Measurements from ENCODE around the gene ADRA2B. TPM values are rescaled to one million over a fixed set of nuclear protein-coding genes. Genes with fewer than 3 reads are reported as not detected.

ADRA2B gene
- total and polyA plus RNA-seq, 2 donors (not counting 3 experiments of a cell fraction or from before 2014, with no cell fraction given) = not detected

DNA sequence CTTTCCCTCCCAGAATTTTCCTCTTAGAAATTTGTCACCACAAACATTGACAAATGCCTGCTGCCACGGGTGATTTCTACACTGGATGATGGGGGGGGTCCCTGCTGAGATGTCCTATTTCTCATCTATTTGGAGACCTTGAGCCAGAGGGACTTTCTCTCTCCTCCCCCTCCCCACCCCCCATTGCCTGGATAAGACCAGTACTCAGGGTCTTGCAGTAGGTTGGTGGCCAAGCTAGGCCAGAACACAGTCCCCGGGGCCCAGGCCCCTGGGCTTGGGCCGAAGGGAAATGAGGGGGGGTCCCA lies 29.4 kb upstream of the ADRA2B start:
- no peak overlapping the region for H3K27ac ChIP-seq (ENCODE audit: insufficient read depth, low read depth, low read length)
- DNase-seq (ENCODE audit: low read depth, low spot score) = no peak
- intact Hi-C loops (cut with micrococcal nuclease) (no loop called here), dilution Hi-C loops (cut with MboI; ENCODE audit: extremely low pct_ligation_motif_present, low sequenced_read_pairs) (no loop called here)
- no peaks in the 10 kb centered on the region for H3K27me3 ChIP-seq (ENCODE audit: control insufficient read depth in 2 of 2, insufficient read depth in 2 of 2, low read length in 2 of 2)
- ChIA-PET CTCF (interaction anchor here (3.5 kb wide), 1 partner anchor 8 kb away, joined by 15 read pairs; the partner anchor contains the start of gene ASTL), POLR2A (no interaction called here)
- no peak for TF ChIP-seq GATA2 (IDR thresholded peaks at IDR 0.05; ENCODE audit: insufficient read depth, insufficient read length, low read depth, low read length)
- TF ChIP-seq, protein P1, sequence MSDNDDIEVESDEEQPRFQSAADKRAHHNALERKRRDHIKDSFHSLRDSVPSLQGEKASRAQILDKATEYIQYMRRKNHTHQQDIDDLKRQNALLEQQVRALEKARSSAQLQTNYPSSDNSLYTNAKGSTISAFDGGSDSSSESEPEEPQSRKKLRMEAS (IDR thresholded peaks at IDR 0.05; ENCODE audit: insufficient read depth, insufficient read length) = no peak
- no peak for TF ChIP-seq FOS (IDR thresholded peaks at IDR 0.05; ENCODE audit: borderline replicate concordance, insufficient read depth, low read length)
- TF ChIP-seq, protein P2, sequence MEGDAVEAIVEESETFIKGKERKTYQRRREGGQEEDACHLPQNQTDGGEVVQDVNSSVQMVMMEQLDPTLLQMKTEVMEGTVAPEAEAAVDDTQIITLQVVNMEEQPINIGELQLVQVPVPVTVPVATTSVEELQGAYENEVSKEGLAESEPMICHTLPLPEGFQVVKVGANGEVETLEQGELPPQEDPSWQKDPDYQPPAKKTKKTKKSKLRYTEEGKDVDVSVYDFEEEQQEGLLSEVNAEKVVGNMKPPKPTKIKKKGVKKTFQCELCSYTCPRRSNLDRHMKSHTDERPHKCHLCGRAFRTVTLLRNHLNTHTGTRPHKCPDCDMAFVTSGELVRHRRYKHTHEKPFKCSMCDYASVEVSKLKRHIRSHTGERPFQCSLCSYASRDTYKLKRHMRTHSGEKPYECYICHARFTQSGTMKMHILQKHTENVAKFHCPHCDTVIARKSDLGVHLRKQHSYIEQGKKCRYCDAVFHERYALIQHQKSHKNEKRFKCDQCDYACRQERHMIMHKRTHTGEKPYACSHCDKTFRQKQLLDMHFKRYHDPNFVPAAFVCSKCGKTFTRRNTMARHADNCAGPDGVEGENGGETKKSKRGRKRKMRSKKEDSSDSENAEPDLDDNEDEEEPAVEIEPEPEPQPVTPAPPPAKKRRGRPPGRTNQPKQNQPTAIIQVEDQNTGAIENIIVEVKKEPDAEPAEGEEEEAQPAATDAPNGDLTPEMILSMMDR (IDR thresholded peaks at IDR 0.05; ENCODE audit: extremely low read depth in 1 of 2, insufficient read depth in 1 of 2, low read depth in 1 of 2, low read length in 2 of 2) = no peak
- TF ChIP-seq MYC (IDR thresholded peaks at IDR 0.05; ENCODE audit: low read depth, low read length) = no peak
- no peak for TF ChIP-seq POLR2A (IDR thresholded peaks at IDR 0.05; ENCODE audit: low read depth, low read length)
- no peak for TF ChIP-seq POLR2AphosphoS5 (IDR thresholded peaks at IDR 0.05; ENCODE audit: insufficient read depth, low read depth, low read length)
- no peak for TF ChIP-seq JUN (IDR thresholded peaks at IDR 0.05; ENCODE audit: borderline replicate concordance, insufficient read depth, insufficient read length, low read depth)
- TF ChIP-seq EZH2 (IDR thresholded peaks at IDR 0.05; ENCODE audit: borderline replicate concordance, low read depth, low read length, severe bottlenecking) = no peak
- no peaks in the 10 kb centered on the region for H3K36me3 ChIP-seq (ENCODE audit: control insufficient read depth in 2 of 2, extremely low read depth in 1 of 2, insufficient read depth in 2 of 2, low read length in 2 of 2)
- H2AFZ ChIP-seq (ENCODE audit: low read depth, low read length) = no peak overlapping the region
- no peaks in the 10 kb centered on the region for H3K4me1 ChIP-seq (ENCODE audit: control insufficient read depth, extremely low read depth, insufficient read depth, low read length)
- no peak overlapping the region for H3K9ac ChIP-seq (replicated peaks; ENCODE audit: extremely low read depth, insufficient read depth, low read length)
- no peaks in the 10 kb centered on the region for H3K9me1 ChIP-seq (replicated peaks; ENCODE audit: control insufficient read depth, extremely low read depth, insufficient read depth, low read length)
- FAIRE-seq = no peak
- H3K4me3 ChIP-seq (replicated peaks in 1 of 3; ENCODE audit: insufficient read depth in 1 of 3, low read depth in 1 of 3, low read length in 3 of 3) = no peak overlapping the region
- H3K9me3 ChIP-seq (replicated peaks; ENCODE audit: control insufficient read depth, insufficient read depth, low read length) = no peaks in the 10 kb centered on the region
- H3K4me2 ChIP-seq (ENCODE audit: insufficient read depth, low read length) = peak overlapping the region; percentile 28
- BruUV-seq (replicated peaks) = no TSS peak
- no peaks in the 10 kb centered on the region for H3K79me2 ChIP-seq (ENCODE audit: control insufficient read depth, insufficient read depth, low read length)
- H4K20me1 ChIP-seq (replicated peaks; ENCODE audit: control insufficient read depth, extremely low read depth, insufficient read depth, low read length) = no peaks in the 10 kb centered on the region

Measured in endothelial cell of umbilical vein (primary cell).